Endodermal cell (in vitro differentiated cells): ENCODE measurements around the gene AK4. TPM values are rescaled to one million over a fixed set of nuclear protein-coding genes. Genes with fewer than 3 reads are reported as not detected.

Experiments used
- DNase-seq: peaks from one replicate; pipeline ENCODE4 v3.0.0-alpha.2; 2017
- H3K27ac ChIP-seq: 2 replicates; pipeline ENCODE4 v1.5.1; 2013; ENCODE audit warnings: mild to moderate bottlenecking, low read depth, low read length, moderate library complexity
- H3K27me3 ChIP-seq: 2 replicates; pipeline ENCODE4 v1.6.1; 2013; ENCODE audit warnings: mild to moderate bottlenecking, low read length, moderate library complexity; ENCODE audit not compliant: insufficient read depth, control insufficient read depth, poor library complexity, severe bottlenecking
- H3K36me3 ChIP-seq: 2 replicates; pipeline ENCODE4 v1.7.0; 2013; ENCODE audit warnings: mild to moderate bottlenecking, low read length, moderate library complexity; ENCODE audit not compliant: control insufficient read depth, insufficient read depth
- H3K4me1 ChIP-seq: one replicate; pipeline ENCODE4 v1.7.0; 2013; ENCODE audit warnings: low read length; ENCODE audit not compliant: control insufficient read depth, insufficient read depth
- H3K4me3 ChIP-seq: 2 replicates; pipeline ENCODE4 v1.5.1; 2013; ENCODE audit warnings: mild to moderate bottlenecking, low read length, moderate library complexity
- H3K9ac ChIP-seq: 2 replicates; pipeline ENCODE4 v1.6.1; 2013; ENCODE audit warnings: mild to moderate bottlenecking, low read length, moderate library complexity; ENCODE audit not compliant: poor library complexity, severe bottlenecking; ENCODE audit errors: extremely low read depth
- H3K9me3 ChIP-seq: 2 replicates; pipeline ENCODE4 v1.6.1; 2013; ENCODE audit warnings: mild to moderate bottlenecking, low read length, moderate library complexity; ENCODE audit not compliant: control insufficient read depth
- H3K27ac Mint-ChIP-seq: 2 replicates; pipeline ENCODE4 v1.8.0; 2020; ENCODE audit warnings: mixed read lengths
- H3K27me3 Mint-ChIP-seq: 2 replicates; pipeline ENCODE4 v1.8.0; 2021; ENCODE audit warnings: mild to moderate bottlenecking, mixed read lengths; ENCODE audit not compliant: insufficient read depth
- H3K36me3 Mint-ChIP-seq: 2 replicates; pipeline ENCODE4 v1.8.0; 2020; ENCODE audit warnings: low read depth, mixed read lengths
- H3K4me1 Mint-ChIP-seq: 2 replicates; pipeline ENCODE4 v1.8.0; 2020; ENCODE audit warnings: mixed read lengths
- H3K4me3 Mint-ChIP-seq: 2 replicates; pipeline ENCODE4 v1.8.0; 2020; ENCODE audit warnings: mild to moderate bottlenecking, moderate library complexity, mixed read lengths
- H3K9me3 Mint-ChIP-seq: 2 replicates; pipeline ENCODE4 v1.8.0; 2020; ENCODE audit warnings: mild to moderate bottlenecking, mixed read lengths
- CTCF ChIP-seq: fragments of 200-600 bp; sonication (generic); conservative IDR thresholded peaks from 2 replicates; pipeline ENCODE4 v1.5.0; 2021; ENCODE audit warnings: antibody characterized with exemption, mild to moderate bottlenecking
- WGBS, 2 experiments: methylation state at CpG; one replicate each; pipeline versions ENCODE4 v1.1.5 to v1.1.7; 2013; ENCODE audit warnings: missing lambda C conversion rate in 2 of 2, mixed read lengths in 1 of 2; ENCODE audit not compliant: insufficient coverage in 1 of 2, insufficient read length in 1 of 2; 5-methylcytosine and 5-hydroxymethylcytosine counted together
- total RNA-seq, 2 donors: library from RNA; stranded (reverse); fragmentation: NEBNext Ultra II Directional in 1 of 2; extraction: Animal tissue kit (Norgen Biotek cat#: 25700) in 1 of 2; gene quantifications; 2 replicates in 1 of 2; 3 replicates in 1 of 2; pipeline ENCODE4 v1.2.1, GENCODE V29; 2021

Gene AK4
- total RNA-seq, 2 donors from 2014 or later = 118 to 139 TPM

- 6 to 18% methylated on average over 13 to 15 of the region's 15 CpGs for WGBS, 2 experiments
- peaks cover 8% of the 10 kb centered on the region for H3K27me3 Mint-ChIP-seq
- no peak overlapping the region for H3K27ac Mint-ChIP-seq
- peaks cover 5% of the 10 kb centered on the region for H3K4me1 ChIP-seq
- H3K9me3 Mint-ChIP-seq = no peaks in the 10 kb centered on the region
- no peaks in the 10 kb centered on the region for H3K9me3 ChIP-seq
- peak; percentile 88 for DNase-seq
- no peaks in the 10 kb centered on the region for H3K36me3 Mint-ChIP-seq
- H3K4me3 ChIP-seq = peak overlapping the region; percentile 79
- TF ChIP-seq CTCF = no peak
- H3K4me1 Mint-ChIP-seq = peaks cover 17% of the 10 kb centered on the region
- H3K27ac ChIP-seq = no peak overlapping the region
- peaks cover 4% of the 10 kb centered on the region for H3K36me3 ChIP-seq
- H3K4me3 Mint-ChIP-seq = peak overlapping the region; percentile 49
- H3K9ac ChIP-seq = no peak overlapping the region
- no peaks in the 10 kb centered on the region for H3K27me3 ChIP-seq
Measured at GRCh38 chr1:65264197-65264929, 116.4 kb downstream of the AK4 start.

- WGBS, 2 experiments = 1 to 14% methylated on average over 3 to 7 of the region's 7 CpGs
- no peaks in the 10 kb centered on the region for H3K9me3 Mint-ChIP-seq
- no peaks in the 10 kb centered on the region for H3K27me3 ChIP-seq
- peak overlapping the region; percentile 67 for H3K9ac ChIP-seq
- peak overlapping the region; percentile 49 for H3K4me3 Mint-ChIP-seq
- no peaks in the 10 kb centered on the region for H3K36me3 ChIP-seq
- H3K9me3 ChIP-seq = no peaks in the 10 kb centered on the region
- H3K4me3 ChIP-seq = peak overlapping the region; percentile 79
- TF ChIP-seq CTCF = no peak
- peaks cover 5% of the 10 kb centered on the region for H3K4me1 ChIP-seq
- no peaks in the 10 kb centered on the region for H3K36me3 Mint-ChIP-seq
- no peak overlapping the region for H3K27ac ChIP-seq
- H3K4me1 Mint-ChIP-seq = peaks cover 17% of the 10 kb centered on the region
- H3K27me3 Mint-ChIP-seq = peaks cover 8% of the 10 kb centered on the region
- DNase-seq = peak; percentile 56
- H3K27ac Mint-ChIP-seq = no peak overlapping the region
Measured at GRCh38 chr1:65265296-65265650, 117.3 kb downstream of the AK4 start.

GRCh38 chr1:65265651-65266351 lies 117.8 kb downstream of the AK4 start:
- peak overlapping the region; percentile 49 for H3K4me3 Mint-ChIP-seq
- no peaks in the 10 kb centered on the region for H3K9me3 Mint-ChIP-seq
- Histone ChIP-seq H3K9ac (peak overlapping the region; percentile 67), H3K27ac (no peak overlapping the region), H3K4me3 (peak overlapping the region; percentile 79), H3K9me3 (no peaks in the 10 kb centered on the region), H3K36me3 (no peaks in the 10 kb centered on the region), H3K27me3 (no peaks in the 10 kb centered on the region), H3K4me1 (peaks cover 5% of the 10 kb centered on the region)
- DNase-seq = peak; percentile 89
- peak overlapping the region; percentile 8 for H3K27ac Mint-ChIP-seq
- peak; percentile 71 for TF ChIP-seq CTCF
- peaks cover 8% of the 10 kb centered on the region for H3K27me3 Mint-ChIP-seq
- H3K4me1 Mint-ChIP-seq = peaks cover 17% of the 10 kb centered on the region
- no peaks in the 10 kb centered on the region for H3K36me3 Mint-ChIP-seq
- WGBS, 2 experiments = 0 to 2% methylated on average over 12 to 57 of the region's 59 CpGs
